Embryonic facial prominence (tissue), 1 donor: ENCODE results near the gene TRMT112.

Experiments
- DNase-seq: peaks from one replicate; pipeline ENCODE4 v3.0.0-alpha.2; 2016; ENCODE audit errors: extremely low spot score

Gene TRMT112

DNA sequence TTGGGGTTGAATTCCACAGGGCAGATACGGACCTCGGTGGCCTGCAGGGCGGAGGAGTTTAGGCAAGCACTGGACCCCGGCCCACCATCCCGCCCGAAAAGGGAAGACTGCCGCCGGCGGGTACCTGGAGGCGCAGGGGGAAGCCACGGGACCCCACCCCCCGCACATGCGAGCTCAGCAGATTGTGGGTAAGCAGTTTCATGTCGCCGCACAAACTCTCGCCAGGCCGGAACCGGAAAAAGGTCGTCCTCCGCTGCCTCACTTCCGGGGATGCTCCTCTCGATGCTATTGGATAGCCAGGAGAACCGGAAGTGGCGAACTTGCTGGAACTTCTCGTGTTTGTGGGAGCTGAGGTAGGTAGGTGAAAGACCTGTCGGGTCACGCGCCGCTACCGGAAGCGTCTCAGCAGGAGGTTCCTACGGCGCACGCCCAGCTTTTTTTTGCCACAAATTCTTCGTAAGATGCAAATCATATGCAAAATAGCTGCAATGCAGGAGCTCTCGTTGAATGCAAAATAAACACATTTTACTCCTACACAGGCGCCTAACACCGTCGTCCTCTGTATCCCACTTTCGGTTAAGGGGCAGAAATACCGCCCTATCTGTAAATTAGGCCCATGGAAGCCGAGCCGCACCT, at the start of gene TRMT112:
Gene TRMT112 (minus strand): TSS at position 235 of the 636 bp plus-strand sequence. CDS start 33 bp downstream, at position 202.
- peak; percentile 96 for DNase-seq

- DNase-seq = no peak
These were observed 49.4 kb upstream of the TRMT112 start for GRCh38 chr11:64366751-64367150.

GRCh38 chr11:64364911-64365310, 47.6 kb upstream of the TRMT112 start:
- DNase-seq = no peak

DNA sequence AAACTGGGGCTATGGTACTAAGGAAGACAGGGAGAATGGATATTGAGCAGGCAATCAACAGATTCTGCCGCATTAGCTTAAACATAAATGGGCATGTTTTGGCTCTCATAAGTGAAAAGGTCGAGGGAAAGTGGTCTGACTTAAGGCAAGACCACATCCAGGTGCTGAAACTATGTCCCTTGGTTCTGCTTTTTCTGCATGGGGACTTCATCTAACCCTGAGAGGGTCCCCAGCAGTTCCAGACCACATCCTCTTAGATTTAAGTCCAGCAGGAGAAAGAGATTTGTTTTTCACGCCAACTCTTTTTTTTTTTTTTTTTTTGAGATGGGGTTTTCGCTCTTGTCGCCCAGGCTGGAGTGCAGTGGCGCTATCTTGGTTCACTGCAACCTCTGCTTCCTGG, 47.1 kb upstream of the TRMT112 start:
- DNase-seq = no peak

DNA sequence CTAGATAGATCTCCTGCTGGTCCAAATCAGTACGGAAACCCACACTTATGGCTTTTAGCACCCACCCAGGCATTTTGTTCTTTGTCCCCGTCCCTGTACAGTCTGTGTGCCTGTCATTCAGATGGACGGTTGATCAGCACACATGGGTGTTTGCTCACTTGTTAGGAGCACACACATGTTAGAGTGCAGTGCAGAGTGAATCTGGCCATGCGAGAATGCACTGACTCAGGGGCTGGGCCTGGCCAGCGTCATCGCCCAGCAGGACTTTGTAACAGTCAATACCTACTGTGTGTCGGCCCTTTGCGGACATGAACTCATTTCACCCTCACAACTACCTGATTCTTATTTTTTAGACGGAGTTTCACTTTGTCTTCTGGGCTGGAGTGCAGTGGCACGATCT, 45.0 kb upstream of the TRMT112 start:
- DNase-seq = no peak

- no peak for DNase-seq
These were observed 44.3 kb upstream of the TRMT112 start for GRCh38 chr11:64361659-64362058.

- DNase-seq = no peak
These were observed 43.1 kb upstream of the TRMT112 start for GRCh38 chr11:64360448-64360921.

DNA sequence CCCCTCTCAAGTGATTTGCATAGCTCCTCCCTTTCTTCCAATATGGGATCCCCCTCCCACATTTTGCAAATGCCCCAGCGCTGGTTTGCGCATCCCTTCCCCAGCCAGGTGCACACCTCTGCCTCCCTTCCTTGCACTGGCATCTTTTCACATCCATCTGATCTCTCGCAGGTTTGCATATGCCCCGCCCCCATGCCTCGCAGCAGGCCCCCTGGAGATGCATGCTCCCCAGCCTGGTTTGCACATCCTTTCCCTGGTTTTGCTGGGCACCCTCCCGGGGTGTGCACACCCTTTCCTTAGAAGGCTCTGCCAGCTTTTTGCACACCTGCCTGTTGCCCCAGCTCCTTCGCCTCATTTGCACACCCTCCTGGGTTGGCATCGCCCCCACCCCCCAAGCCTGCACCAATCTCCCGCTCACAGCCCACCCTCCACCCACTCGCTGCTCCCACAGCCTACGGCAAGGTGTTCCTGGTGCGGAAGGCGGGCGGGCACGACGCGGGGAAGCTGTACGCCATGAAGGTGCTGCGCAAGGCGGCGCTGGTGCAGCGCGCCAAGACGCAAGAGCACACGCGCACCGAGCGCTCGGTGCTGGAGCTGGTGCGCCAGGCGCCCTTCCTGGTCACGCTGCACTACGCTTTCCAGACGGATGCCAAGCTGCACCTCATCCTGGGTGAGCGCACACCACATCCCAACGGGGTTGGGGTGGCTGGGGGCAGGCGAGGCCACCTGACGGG, 42.5 kb upstream of the TRMT112 start:
- no peak for DNase-seq

GRCh38 chr11:64358907-64359711, 41.8 kb upstream of the TRMT112 start, which contains the start of gene RPS6KA4:
Gene RPS6KA4, plus strand, starts transcription at chr11:64359162. Its CDS starts 74 bp downstream, at chr11:64359236.
- no peak for DNase-seq

- DNase-seq = no peak
These were observed 41.2 kb upstream of the TRMT112 start for GRCh38 chr11:64358536-64358906.

- no peak for DNase-seq
These were observed 40.7 kb upstream of the TRMT112 start for GRCh38 chr11:64357904-64358535.

GRCh38 chr11:64357446-64357845, 40.1 kb upstream of the TRMT112 start:
- DNase-seq = no peak

GRCh38 chr11:64356498-64357411, 39.4 kb upstream of the TRMT112 start:
- no peak for DNase-seq

DNA sequence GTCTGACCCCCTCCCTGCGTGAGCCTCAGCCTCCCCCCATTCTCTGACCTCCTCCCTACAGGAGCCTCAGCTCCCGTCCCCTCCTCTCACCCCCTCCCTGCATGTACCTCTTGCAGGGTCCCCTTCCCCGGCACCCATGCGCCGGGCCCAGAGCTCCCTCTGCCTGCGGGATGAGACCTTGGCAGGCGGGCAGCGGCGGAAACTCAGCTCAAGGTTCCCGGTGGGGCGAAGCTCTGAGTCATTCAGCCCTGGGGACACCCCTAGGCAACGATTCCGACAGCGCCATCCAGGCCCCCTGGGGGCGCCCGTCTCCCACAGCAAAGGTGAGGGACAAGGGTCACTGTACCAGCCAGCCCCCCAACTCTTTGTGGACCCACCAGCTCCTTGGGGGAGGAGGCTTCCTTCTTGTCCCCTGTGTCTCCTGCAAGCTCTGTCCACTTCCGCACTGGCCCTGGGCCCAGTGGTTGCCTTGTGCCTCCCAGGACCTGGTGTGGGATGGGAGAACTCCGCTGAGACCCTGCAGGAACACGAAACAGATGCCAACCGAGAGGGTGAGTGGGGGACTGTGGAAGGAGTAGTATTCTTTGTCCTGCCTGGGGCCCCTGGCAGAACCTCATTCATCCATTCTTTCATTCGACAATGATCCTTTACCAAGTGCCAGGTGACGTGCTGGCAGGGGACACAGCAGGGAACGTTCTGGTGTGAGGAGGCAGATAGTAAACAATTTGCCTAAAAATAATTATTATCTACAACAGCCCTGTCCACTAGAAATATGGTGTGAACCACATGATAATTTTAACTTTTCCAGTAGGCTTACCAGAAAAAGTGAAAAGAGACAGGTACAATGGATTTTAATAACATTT, 38.0 kb upstream of the TRMT112 start:
- DNase-seq = peak; percentile 22

DNA sequence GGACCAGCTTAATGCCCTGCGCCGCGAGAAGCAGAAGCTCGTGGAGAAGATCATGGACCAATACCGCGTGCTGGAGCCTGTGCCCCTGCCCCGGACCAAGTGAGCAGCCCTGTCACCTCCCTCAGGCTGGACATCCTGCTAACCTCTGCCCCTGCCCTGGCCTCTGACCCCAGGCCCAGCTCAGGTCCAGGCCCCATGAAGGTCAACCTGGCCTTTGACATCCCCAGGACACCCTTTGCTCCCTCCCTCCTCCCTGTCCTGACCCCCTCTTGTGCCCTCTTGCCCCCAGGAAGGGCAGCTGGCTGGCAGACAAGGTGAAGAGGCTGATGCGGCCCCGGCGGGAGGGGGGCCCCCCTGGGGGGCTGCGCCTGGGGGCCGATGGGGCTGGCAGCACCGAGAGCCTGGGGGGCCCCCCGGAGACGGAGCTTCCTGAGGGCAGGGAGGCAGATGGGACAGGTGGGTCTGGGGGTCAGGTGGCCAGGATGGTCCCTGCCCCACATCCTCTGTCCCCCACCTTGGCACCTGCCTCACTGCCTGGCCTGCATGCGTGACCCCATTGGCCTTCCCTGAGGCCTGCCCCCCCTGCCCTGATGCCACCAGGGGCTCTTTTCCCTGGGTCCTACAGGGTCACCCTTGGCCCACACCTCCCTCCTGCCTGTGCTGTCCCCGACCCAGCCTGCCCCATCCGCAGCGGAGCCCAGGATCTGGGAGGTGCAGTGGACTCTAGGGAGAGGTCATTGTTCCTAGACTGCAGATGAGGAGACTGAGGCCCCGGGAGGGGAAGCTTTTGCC, 36.6 kb upstream of the TRMT112 start:
- no peak for DNase-seq

DNA sequence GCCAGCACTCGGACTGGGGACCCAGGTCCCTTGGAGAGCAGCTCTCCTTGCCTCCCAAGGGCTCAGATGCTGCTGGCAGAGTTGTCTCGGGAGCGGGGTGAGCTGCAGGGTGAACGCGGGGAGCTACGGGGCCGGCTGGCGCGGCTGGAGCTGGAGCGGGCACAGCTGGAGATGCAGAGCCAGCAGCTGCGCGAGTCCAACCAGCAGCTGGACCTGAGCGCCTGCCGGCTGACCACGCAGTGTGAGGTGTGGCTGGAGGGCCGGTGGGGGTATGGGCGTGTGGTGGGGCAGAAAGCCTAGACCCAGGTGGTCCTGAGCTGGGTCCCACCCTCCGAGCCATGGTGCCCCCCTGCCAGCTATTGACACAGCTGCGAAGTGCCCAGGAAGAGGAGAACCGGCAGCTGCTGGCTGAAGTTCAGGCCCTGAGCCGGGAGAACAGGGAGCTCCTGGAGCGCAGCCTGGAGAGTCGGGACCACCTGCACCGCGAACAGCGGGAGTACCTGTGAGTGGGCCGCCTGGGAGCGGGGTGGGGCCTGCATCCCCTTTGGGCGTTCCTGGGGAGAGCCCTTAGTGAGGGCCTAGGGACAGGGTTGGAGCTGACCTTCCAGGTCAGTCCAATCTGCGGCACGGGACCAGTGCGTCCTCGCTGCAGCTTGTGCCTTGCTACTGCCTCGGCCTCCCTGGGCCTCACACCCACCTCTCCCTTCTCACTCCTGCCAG, 35.8 kb upstream of the TRMT112 start:
- DNase-seq = no peak

DNA sequence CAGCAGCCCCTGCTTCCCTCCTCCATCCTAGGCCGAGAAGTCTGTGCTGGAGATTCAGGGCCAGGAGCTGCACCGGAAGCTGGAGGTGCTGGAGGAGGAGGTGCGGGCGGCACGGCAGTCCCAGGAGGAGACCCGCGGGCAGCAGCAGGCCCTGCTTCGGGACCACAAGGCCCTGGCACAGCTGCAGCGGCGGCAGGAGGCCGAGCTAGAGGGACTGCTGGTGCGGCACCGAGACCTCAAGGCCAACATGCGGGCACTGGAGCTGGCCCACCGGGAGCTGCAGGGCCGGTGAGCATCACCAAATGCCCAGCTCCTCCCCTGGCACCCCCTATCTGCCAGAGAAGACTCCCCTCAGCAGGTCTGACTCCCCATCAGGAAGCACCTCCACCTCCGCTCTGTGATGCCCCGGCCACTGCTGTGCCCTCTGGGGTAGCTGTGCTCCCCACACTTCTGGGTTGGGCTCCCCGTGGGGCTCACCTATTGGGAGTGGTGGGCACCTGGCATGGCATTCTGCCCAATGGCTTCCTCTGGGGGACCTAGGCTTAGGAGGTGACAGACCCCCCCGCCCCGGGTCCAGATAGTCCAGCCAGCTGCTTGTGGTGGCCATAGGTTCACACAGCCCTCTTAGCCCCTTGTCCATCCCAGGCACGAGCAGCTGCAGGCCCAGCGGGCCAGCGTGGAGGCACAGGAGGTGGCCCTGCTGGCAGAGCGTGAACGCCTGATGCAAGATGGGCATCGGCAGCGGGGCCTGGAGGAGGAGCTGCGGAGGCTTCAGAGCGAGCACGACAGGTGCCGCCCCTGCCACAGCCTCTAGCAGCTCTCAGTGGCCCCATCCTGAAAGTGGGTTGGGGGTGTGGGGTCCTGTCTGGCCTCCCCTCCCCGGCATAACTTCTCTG, 35.0 kb upstream of the TRMT112 start:
- DNase-seq = no peak
